IPS-18c (cell line): ENCODE measurements around the gene FADS2.

Source experiments
- H3K4me3 ChIP-seq: 2 replicates; pipeline ENCODE4 v1.7.0; 2013; ENCODE audit warnings: low read depth, mild to moderate bottlenecking, low read length, moderate library complexity; ENCODE audit not compliant: insufficient read depth
- H3K9me3 ChIP-seq: one replicate; pipeline ENCODE4 v1.6.1; 2013; ENCODE audit warnings: mild to moderate bottlenecking, low read length, moderate library complexity; ENCODE audit not compliant: control insufficient read depth, insufficient read depth

The FADS2 gene

GRCh38 chr11:61912991-61913698, 85.0 kb downstream of the FADS2 start:
- Histone ChIP-seq H3K9me3 (peaks cover 2% of the 10 kb centered on the region), H3K4me3 (no peak overlapping the region)

DNA sequence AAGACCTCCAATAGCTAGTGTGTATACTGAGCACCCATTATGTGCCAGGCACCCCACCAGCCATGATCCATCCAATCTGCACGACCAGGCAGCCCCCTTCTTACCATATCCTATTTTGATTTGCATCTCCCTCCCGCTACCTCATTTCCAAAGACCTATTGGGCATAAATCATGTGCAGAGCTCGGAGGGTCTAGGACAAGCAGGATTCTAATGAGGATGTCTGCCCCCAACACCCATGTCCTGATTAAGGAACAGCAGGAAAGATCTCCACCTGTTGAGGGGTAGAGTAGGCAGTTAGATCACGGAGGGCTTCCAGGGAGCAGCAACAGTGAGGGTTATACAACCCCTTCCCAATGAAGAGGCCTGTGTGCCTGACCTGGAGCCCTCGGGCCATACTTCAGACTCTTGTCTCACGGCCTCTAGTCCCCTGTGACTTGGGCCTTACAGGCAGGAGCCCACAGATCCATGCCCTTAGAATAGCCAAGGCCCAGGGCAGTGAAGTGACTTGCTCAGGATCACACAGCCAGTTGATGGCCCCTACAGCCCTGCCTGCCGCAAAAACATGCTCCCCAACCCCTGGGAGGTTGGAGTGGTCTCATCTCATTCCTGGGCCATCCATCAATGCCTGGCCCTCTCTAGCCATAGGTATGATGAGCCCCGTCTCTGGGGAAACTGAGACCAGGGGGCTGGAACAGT, 85.7 kb downstream of the FADS2 start:
- Histone ChIP-seq H3K4me3 (no peak overlapping the region), H3K9me3 (no peaks in the 10 kb centered on the region)

GRCh38 chr11:61914471-61915171, 86.5 kb downstream of the FADS2 start:
- Histone ChIP-seq H3K4me3 (no peak overlapping the region), H3K9me3 (no peaks in the 10 kb centered on the region)

DNA sequence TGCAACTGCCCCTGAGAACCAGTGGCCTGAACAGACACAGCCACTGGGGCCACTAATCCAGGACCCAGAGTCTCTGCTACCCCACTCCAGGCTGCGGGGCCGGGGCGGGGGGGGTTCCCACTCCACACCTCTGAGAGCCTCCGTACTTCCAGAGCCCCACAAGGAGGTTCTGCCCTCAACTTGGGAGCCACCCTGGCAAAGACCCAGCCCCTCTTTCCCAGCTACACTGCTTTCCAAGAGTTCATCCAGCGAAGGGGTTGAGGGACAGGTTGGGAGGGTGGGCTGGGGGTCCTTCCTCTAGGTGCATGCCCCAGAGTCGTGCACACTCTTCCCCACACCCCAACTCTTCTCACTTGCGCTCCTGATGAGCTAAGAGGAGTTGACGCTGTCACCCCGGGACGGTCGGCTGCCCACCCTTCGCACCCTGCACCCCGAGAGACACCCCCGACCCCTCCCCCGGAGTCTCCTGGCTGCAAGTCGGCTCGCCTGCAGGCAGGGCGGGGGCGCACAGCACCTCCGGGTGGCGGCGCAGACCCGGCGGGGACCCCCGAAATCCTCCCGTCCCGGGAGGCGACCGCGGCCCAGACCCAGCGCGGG, 88.7 kb downstream of the FADS2 start:
- H3K4me3 ChIP-seq = peak overlapping the region; percentile 59

More for the DNA sequence above, 88.7 kb downstream of the FADS2 start:
- H3K9me3 ChIP-seq = no peaks in the 10 kb centered on the region
